Activated CD8-positive, alpha-beta memory T cell treated with anti-CD3 and anti-CD28 coated beads, Interleukin-2, amount 50 U/mL, for 24 hours (primary cell): ENCODE measurements around the gene IFFO2.
"Not testable (repeated sequence)": the region's sequence is repeated elsewhere in the genome, so short reads cannot be mapped to it uniquely, and the experiment has no call there.

Experiments used
- DNase-seq: peaks from one replicate; pipeline ENCODE4 v3.0.0-alpha.2; 2020; ENCODE audit errors: extremely low read depth

Gene IFFO2

GRCh38 chr1:18874600-18874999 is 81.9 kb downstream of the IFFO2 start:
- no peak for DNase-seq

GRCh38 chr1:18874036-18874435 is 82.4 kb downstream of the IFFO2 start:
- no peak for DNase-seq

GRCh38 chr1:18872071-18872611 is 84.3 kb downstream of the IFFO2 start:
- no peak for DNase-seq

- DNase-seq = no peak
Observed at GRCh38 chr1:18871401-18872070, 84.9 kb downstream of the IFFO2 start.

- DNase-seq = no peak
Observed at GRCh38 chr1:18870957-18871356, 85.5 kb downstream of the IFFO2 start.

- not testable (repeated sequence) for DNase-seq
Observed at GRCh38 chr1:18870595-18870865, 85.9 kb downstream of the IFFO2 start.

GRCh38 chr1:18869847-18870594 is 86.5 kb downstream of the IFFO2 start:
- DNase-seq = no peak

GRCh38 chr1:18868801-18869424 is 87.6 kb downstream of the IFFO2 start:
- no peak for DNase-seq

GRCh38 chr1:18868354-18868753 is 88.1 kb downstream of the IFFO2 start:
- DNase-seq = no peak

- DNase-seq = no peak
Observed at GRCh38 chr1:18866846-18867245, 89.6 kb downstream of the IFFO2 start.

- no peak for DNase-seq
Observed at GRCh38 chr1:18866314-18866713, 90.2 kb downstream of the IFFO2 start.

- no peak for DNase-seq
Observed at GRCh38 chr1:18865176-18865575, 91.3 kb downstream of the IFFO2 start.

- no peak for DNase-seq
Observed at GRCh38 chr1:18861590-18861989, 94.9 kb downstream of the IFFO2 start.

- no peak for DNase-seq
Observed at GRCh38 chr1:18861082-18861481, 95.4 kb downstream of the IFFO2 start.

- DNase-seq = no peak
Observed at GRCh38 chr1:18859560-18859959, 96.9 kb downstream of the IFFO2 start, which contains the start of gene TAS1R2. Gene TAS1R2, minus strand, starts transcription at chr1:18859660. Its CDS starts 0 bp downstream, at chr1:18859660.

- no peak for DNase-seq
Observed at GRCh38 chr1:18858070-18858688, 98.3 kb downstream of the IFFO2 start.

GRCh38 chr1:18856435-18856834 is 100.0 kb downstream of the IFFO2 start:
- DNase-seq = no peak

GRCh38 chr1:18855573-18855972 is 100.9 kb downstream of the IFFO2 start:
- DNase-seq = no peak

GRCh38 chr1:18854331-18855025 is 102.0 kb downstream of the IFFO2 start:
- no peak for DNase-seq
